HEK293 (cell line): ENCODE data around the gene TRIM13.

Experiments
- CTCF ChIP-seq: fragments of 450-650 bp; formaldehyde crosslinking; IDR thresholded peaks from 2 replicates; pipeline ENCODE4 v1.5.1; 2016; ENCODE audit warnings: missing biosample characterization, missing genetic modification characterization
- MYNN ChIP-seq: fragments of 450-650 bp; formaldehyde crosslinking; IDR thresholded peaks from 2 replicates; pipeline ENCODE4 v1.5.1; 2016; ENCODE audit warnings: missing biosample characterization, missing genetic modification characterization, borderline replicate concordance
- PATZ1 ChIP-seq: fragments of 450-650 bp; formaldehyde crosslinking; IDR thresholded peaks from 2 replicates; pipeline ENCODE4 v1.5.1; 2016; ENCODE audit warnings: missing biosample characterization, missing genetic modification characterization
- PRDM4 ChIP-seq: fragments of 450-650 bp; formaldehyde crosslinking; IDR thresholded peaks from 2 replicates; pipeline ENCODE4 v1.5.1; 2017; ENCODE audit warnings: missing biosample characterization, missing genetic modification characterization
- REST ChIP-seq: fragments of 450-650 bp; formaldehyde crosslinking; IDR thresholded peaks from 2 replicates; pipeline ENCODE4 v1.5.1; 2016; ENCODE audit warnings: missing biosample characterization, missing genetic modification characterization
- ZNF132 ChIP-seq: fragments of 450-650 bp; formaldehyde crosslinking; IDR thresholded peaks from 2 replicates; pipeline ENCODE4 v1.5.1; 2017; ENCODE audit warnings: missing biosample characterization, missing genetic modification characterization, borderline replicate concordance
- ZNF544 ChIP-seq: fragments of 450-650 bp; formaldehyde crosslinking; IDR thresholded peaks from 2 replicates; pipeline ENCODE4 v1.5.0; 2017; ENCODE audit warnings: missing biosample characterization, missing genetic modification characterization
- ZNF548 ChIP-seq: fragments of 450-650 bp; formaldehyde crosslinking; IDR thresholded peaks from 2 replicates; pipeline ENCODE4 v1.5.1; 2016; ENCODE audit warnings: missing biosample characterization, missing genetic modification characterization
- ZNF658 ChIP-seq: fragments of 450-650 bp; formaldehyde crosslinking; IDR thresholded peaks from 2 replicates; pipeline ENCODE4; 2016; ENCODE audit warnings: missing biosample characterization, missing genetic modification characterization

GRCh38 chr13:50030315-50030714 lies 33.5 kb downstream of the TRIM13 start:
- TF ChIP-seq CTCF (tag by site-specific recombination): no peak
- no peak for TF ChIP-seq ZNF132
- no peak for TF ChIP-seq PATZ1 (tag by site-specific recombination)
- no peak for TF ChIP-seq ZNF548 (tag by site-specific recombination)
- TF ChIP-seq PRDM4: no peak
- no peak for TF ChIP-seq ZNF658 (tag by site-specific recombination)
- no peak for TF ChIP-seq ZNF544 (tag by site-specific recombination)
- TF ChIP-seq REST (tag by site-specific recombination): no peak
- TF ChIP-seq MYNN (tag by site-specific recombination): no peak
